Smooth muscle cell (in vitro differentiated cells): ENCODE results near the gene CLDN10. TPM values are rescaled to one million over a fixed set of nuclear protein-coding genes. Genes with fewer than 3 reads are reported as not detected.

Source experiments
- DNase-seq: peaks from one replicate; lab custom pipeline; 2025; ENCODE audit not compliant: unreplicated experiment; lab: John Stamatoyannopoulos, UW
- H2AFZ ChIP-seq: fragments of 200-600 bp; sonication (generic); 2 replicates; pipeline ENCODE4 v1.6.0; 2016; ENCODE audit warnings: antibody characterized with exemption, low read depth, mild to moderate bottlenecking
- H3F3A ChIP-seq: fragments of 200-600 bp; sonication (generic); 2 replicates; pipeline ENCODE4 v1.6.0; 2017; ENCODE audit warnings: antibody characterized with exemption, low read depth
- H3K27ac ChIP-seq: fragments of 200-600 bp; sonication (generic); 2 replicates; pipeline ENCODE4 v1.5.1; 2016; ENCODE audit warnings: low read depth, mild to moderate bottlenecking
- H3K27me3 ChIP-seq: fragments of 200-600 bp; sonication (generic); 2 replicates; pipeline ENCODE4 v1.6.1; 2016; ENCODE audit warnings: low read depth, mild to moderate bottlenecking
- H3K36me3 ChIP-seq: fragments of 200-600 bp; sonication (generic); 2 replicates; pipeline ENCODE4 v1.5.1; 2016; ENCODE audit warnings: low read depth
- H3K4me1 ChIP-seq: fragments of 200-600 bp; sonication (generic); 2 replicates; pipeline ENCODE4 v1.5.1; 2016; ENCODE audit warnings: low read depth
- H3K4me2 ChIP-seq: fragments of 200-600 bp; sonication (generic); 2 replicates; pipeline ENCODE4 v1.6.0; 2016; ENCODE audit warnings: mild to moderate bottlenecking
- H3K4me3 ChIP-seq: fragments of 200-600 bp; sonication (generic); 2 replicates; pipeline ENCODE4 v1.5.1; 2016; ENCODE audit warnings: mild to moderate bottlenecking
- H3K79me2 ChIP-seq: fragments of 200-600 bp; sonication (generic); 2 replicates; pipeline ENCODE4 v1.6.0; 2016; ENCODE audit warnings: low read depth, mild to moderate bottlenecking
- H3K9ac ChIP-seq: fragments of 200-600 bp; sonication (generic); 2 replicates; pipeline ENCODE4 v1.6.0; 2016; ENCODE audit warnings: low read depth
- H3K9me3 ChIP-seq: fragments of 200-600 bp; sonication (generic); replicated peaks from 2 replicates; pipeline ENCODE4 v1.5.1; 2016; ENCODE audit warnings: low read depth
- H4K20me1 ChIP-seq: fragments of 200-600 bp; sonication (generic); 2 replicates; pipeline ENCODE4 v1.6.0; 2016; ENCODE audit warnings: low read depth
- WGBS: methylation state at CpG from one replicate; pipeline ENCODE4 v1.1.7; 2016; ENCODE audit warnings: low lambda C conversion rate; 5-methylcytosine and 5-hydroxymethylcytosine counted together
- polyA plus RNA-seq: library from polyadenylated mRNA; unstranded; fragments of >200 nt; fragmentation: Nextera tagmentation; extraction: Ambion mirVana; gene quantifications from 2 replicates; pipeline ENCODE4 v1.2.1, GENCODE V29; 2016
- total RNA-seq: library from RNA; depleted of rRNA; stranded (reverse); fragments of >200 nt; gene quantifications from 2 replicates; pipeline ENCODE4 v1.2.3, GENCODE V29; 2014
- TF ChIP-seq, protein P1 (sequence below): fragments of 200-600 bp; sonication (generic); IDR thresholded peaks from 2 replicates; pipeline ENCODE4 v1.5.1; 2017; ENCODE audit warnings: borderline replicate concordance, mild to moderate bottlenecking, antibody characterized with exemption; ENCODE audit not compliant: insufficient read depth, poor library complexity, severe bottlenecking

Gene CLDN10
- total and polyA plus RNA-seq, 2 experiments from 2014 or later, result 1.5 TPM; not detected in 1

DNA sequence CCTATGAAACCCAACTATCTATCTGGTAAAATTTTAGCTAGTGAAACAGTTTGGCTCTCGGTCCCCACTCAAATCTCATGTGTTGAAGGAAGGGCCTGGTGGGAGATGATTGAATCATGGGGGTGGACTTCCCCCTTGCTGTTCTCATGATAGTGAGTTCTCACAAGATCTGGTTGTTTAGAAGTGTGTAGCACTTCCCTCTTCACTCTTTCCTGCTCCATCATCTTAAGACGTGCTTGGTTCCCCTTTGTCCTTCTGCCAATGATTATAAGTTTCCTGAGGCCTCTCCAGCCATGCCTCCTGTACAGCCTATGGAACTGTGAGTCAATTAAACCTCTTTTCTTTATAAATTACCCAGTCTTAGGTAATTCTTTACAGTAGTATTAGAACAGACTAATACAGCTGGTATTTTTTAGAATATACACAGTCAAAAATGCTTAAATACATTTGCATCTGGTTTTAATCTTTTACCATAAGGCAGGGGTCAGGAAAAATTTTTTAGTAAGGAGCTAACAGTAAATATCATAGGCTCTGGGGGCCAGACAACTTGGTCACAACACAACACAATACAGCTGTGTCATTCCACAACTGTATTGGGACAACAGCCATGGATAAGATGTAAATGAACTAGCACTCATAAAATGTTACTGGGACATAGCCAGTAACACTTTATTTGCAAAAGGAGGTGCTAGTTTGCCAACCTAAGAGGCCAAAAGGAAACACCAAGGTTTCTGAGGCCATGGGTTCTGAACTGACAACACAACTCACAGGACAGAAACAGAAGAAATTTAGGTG, 67.7 kb downstream of the CLDN10 start:
- no peaks in the 10 kb centered on the region for H3K79me2 ChIP-seq
- no peaks in the 10 kb centered on the region for H3K27me3 ChIP-seq
- TF ChIP-seq, protein P1, sequence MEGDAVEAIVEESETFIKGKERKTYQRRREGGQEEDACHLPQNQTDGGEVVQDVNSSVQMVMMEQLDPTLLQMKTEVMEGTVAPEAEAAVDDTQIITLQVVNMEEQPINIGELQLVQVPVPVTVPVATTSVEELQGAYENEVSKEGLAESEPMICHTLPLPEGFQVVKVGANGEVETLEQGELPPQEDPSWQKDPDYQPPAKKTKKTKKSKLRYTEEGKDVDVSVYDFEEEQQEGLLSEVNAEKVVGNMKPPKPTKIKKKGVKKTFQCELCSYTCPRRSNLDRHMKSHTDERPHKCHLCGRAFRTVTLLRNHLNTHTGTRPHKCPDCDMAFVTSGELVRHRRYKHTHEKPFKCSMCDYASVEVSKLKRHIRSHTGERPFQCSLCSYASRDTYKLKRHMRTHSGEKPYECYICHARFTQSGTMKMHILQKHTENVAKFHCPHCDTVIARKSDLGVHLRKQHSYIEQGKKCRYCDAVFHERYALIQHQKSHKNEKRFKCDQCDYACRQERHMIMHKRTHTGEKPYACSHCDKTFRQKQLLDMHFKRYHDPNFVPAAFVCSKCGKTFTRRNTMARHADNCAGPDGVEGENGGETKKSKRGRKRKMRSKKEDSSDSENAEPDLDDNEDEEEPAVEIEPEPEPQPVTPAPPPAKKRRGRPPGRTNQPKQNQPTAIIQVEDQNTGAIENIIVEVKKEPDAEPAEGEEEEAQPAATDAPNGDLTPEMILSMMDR, result no peak
- no peaks in the 10 kb centered on the region for H3F3A ChIP-seq
- 95% methylated on average over 2 of the region's 2 CpGs for WGBS
- H3K4me2 ChIP-seq, result no peak overlapping the region
- no peak overlapping the region for H3K4me3 ChIP-seq
- DNase-seq, result no peak
- peaks cover 19% of the 10 kb centered on the region for H3K36me3 ChIP-seq
- H2AFZ ChIP-seq, result no peak overlapping the region
- H3K9ac ChIP-seq, result no peak overlapping the region
- H4K20me1 ChIP-seq, result peaks cover 3% of the 10 kb centered on the region
- no peaks in the 10 kb centered on the region for H3K9me3 ChIP-seq
- H3K27ac ChIP-seq, result no peak overlapping the region
- no peaks in the 10 kb centered on the region for H3K4me1 ChIP-seq

DNA sequence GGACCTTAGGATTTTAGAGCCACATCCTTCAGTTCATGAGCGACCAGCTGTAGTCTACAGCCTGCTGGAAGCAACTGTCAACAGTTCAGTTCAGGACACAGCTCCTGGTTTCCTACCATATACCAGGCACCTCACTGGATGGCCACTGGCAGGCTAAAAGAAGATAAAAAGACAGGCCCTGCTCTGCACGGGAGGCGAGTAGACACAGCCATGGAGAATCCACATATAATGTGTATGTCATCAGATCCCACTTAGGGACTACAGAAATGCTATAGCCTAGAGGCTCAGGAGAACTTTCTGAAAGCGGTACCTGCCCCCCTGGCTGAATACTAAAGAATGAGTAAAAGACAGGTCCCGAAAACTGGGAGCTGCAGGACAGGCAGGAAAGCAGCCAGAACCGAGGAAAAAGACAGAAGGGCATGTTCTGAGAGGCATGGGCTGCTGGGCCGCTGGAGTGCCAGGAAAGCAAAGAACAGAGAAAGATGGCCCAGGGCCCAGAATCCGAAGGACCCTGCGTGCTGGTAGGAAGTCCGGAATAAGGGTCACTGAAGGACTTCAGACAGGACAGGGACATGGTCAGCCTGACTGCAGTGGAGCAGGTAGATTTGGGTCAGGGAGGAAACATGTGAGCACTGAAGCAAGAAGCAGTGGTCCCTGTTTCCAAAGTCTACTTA, 68.4 kb downstream of the CLDN10 start:
- H3K4me1 ChIP-seq, result no peaks in the 10 kb centered on the region
- peaks cover 9% of the 10 kb centered on the region for H4K20me1 ChIP-seq
- no peaks in the 10 kb centered on the region for H3K9me3 ChIP-seq
- no peak for DNase-seq
- H3K27me3 ChIP-seq, result no peaks in the 10 kb centered on the region
- 97% methylated on average over 10 of the region's 10 CpGs for WGBS
- H3K4me3 ChIP-seq, result no peak overlapping the region
- TF ChIP-seq, protein P1, result no peak
- H3K36me3 ChIP-seq, result peaks cover 19% of the 10 kb centered on the region
- H3K9ac ChIP-seq, result no peak overlapping the region
- no peak overlapping the region for H3K4me2 ChIP-seq
- no peaks in the 10 kb centered on the region for H3F3A ChIP-seq
- no peak overlapping the region for H2AFZ ChIP-seq
- H3K27ac ChIP-seq, result no peak overlapping the region
- H3K79me2 ChIP-seq, result no peaks in the 10 kb centered on the region

DNA sequence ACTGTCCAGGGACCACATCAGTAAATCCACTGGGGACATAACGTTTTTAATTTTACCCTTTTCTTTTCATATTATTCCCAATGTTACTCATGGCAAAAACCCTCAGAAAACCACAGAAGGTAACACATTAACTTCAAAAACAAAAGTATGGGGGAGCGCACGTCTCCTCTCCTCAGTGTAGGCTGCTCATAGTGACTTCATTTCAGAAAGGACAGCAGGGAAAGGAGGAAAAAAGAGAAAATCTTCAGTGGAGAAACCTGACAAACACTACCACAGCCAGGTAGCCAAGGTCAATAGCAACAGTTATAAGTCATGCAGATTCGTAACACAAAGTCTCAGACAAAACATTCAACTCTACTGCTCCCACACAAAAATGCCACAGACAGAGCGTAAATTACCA, 70.6 kb downstream of the CLDN10 start:
- no peak overlapping the region for H3K4me2 ChIP-seq
- H3F3A ChIP-seq, result no peaks in the 10 kb centered on the region
- H4K20me1 ChIP-seq, result peaks cover 9% of the 10 kb centered on the region
- 54% methylated on average over 5 of the region's 5 CpGs for WGBS
- H3K36me3 ChIP-seq, result peaks cover 17% of the 10 kb centered on the region
- no peak overlapping the region for H3K4me3 ChIP-seq
- no peaks in the 10 kb centered on the region for H3K27me3 ChIP-seq
- DNase-seq, result no peak
- TF ChIP-seq, protein P1, result no peak
- H2AFZ ChIP-seq, result no peak overlapping the region
- H3K27ac ChIP-seq, result no peak overlapping the region
- H3K9ac ChIP-seq, result no peak overlapping the region
- H3K9me3 ChIP-seq, result no peaks in the 10 kb centered on the region
- H3K79me2 ChIP-seq, result no peaks in the 10 kb centered on the region
- no peaks in the 10 kb centered on the region for H3K4me1 ChIP-seq
